Adrenal gland (tissue), 12 donors: ENCODE measurements around the gene VSIG1. TPM values are rescaled to one million over a fixed set of nuclear protein-coding genes. Genes with fewer than 3 reads are reported as not detected.

ENCODE experiments used
- DNase-seq, 7 donors: peaks; one replicate each; pipeline ENCODE4 v3.0.0-alpha.2; 2019 to 2020
- H3K27ac ChIP-seq, 5 donors: fragments of 200-600 bp; sonication (generic) in 4 of 5; 1 replicate in 3 of 5; 2 replicates in 2 of 5; pipeline versions ENCODE4 v1.5.1 to v1.8.0; 2016 to 2020; ENCODE audit warnings: mild to moderate bottlenecking in 1 of 5
- H3K27me3 ChIP-seq: fragments of 200-600 bp; 2 replicates; pipeline ENCODE4 v1.8.0; 2021
- H3K36me3 ChIP-seq, 2 donors: fragments of 200-600 bp; replicated peaks in 1 of 2; 1 replicate in 1 of 2; 2 replicates in 1 of 2; pipeline versions ENCODE4 v1.5.1 to v1.8.0; 2018 to 2022
- H3K4me1 ChIP-seq, 2 donors: fragments of 200-600 bp; replicated peaks in 1 of 2; 1 replicate in 1 of 2; 2 replicates in 1 of 2; pipeline versions ENCODE4 v1.5.1 to v1.8.0; 2018 to 2021
- H3K4me3 ChIP-seq, 4 donors: fragments of 200-600 bp; sonication (generic) in 3 of 4; one replicate each; pipeline ENCODE4 v1.5.1; 2016 to 2018
- H3K9me3 ChIP-seq, 3 donors: fragments of 200-600 bp; sonication (generic) in 1 of 3; replicated peaks in 1 of 3; 1 replicate in 2 of 3; 2 replicates in 1 of 3; pipeline versions ENCODE4 v1.5.1 to v1.8.0; 2016 to 2021
- POLR2A ChIP-seq, 2 donors: fragments of 450-650 bp; IDR thresholded peaks; one replicate each; pipeline ENCODE4 v1.6.1; 2017; ENCODE audit warnings: antibody characterized with exemption in 2 of 2, mild to moderate bottlenecking in 2 of 2, moderate library complexity in 1 of 2
- WGBS, 4 donors: extraction: QIAGEN DNeasy Blood & Tissue Kit in 2 of 4; methylation state at CpG; one replicate each; pipeline versions ENCODE4 v1.1.5 to v1.1.7; 2013 to 2017; 5-methylcytosine and 5-hydroxymethylcytosine counted together
- intact Hi-C, 2 donors: fragments of 100-400 bp; cut with DNase I; formaldehyde crosslinking; loops; one replicate each; pipeline versions ENCODE4 v1.14.1 to v1.15.0; 2022 to 2023
- polyA plus RNA-seq, 3 donors: library from polyadenylated mRNA; stranded (reverse); fragments of 200-250 nt in 2 of 3; fragments of 350-450 nt in 1 of 3; fragmentation: Illumina TruSeq in 1 of 3; extraction: RNeasy Lipid Tissue Mini Kit (QIAGEN cat#74804) in 1 of 3; gene quantifications; one replicate each; pipeline ENCODE4 v1.2.3, GENCODE V29; 2013 to 2014
- total RNA-seq, 9 donors: library from RNA; depleted of rRNA in 4 of 9; stranded (reverse); fragments of >200 nt in 4 of 9; fragments of 120-200 nt in 1 of 9; fragmentation: NEBNext Ultra II Directional in 1 of 9; extraction: Animal tissue kit (Norgen Biotek cat#: 25700) in 1 of 9; gene quantifications; one replicate each; pipeline versions ENCODE4 v1.1.0 to v1.2.4, GENCODE V29; 2013 to 2023
- TF ChIP-seq, protein P1 (sequence below), 6 experiments: fragments of 450-650 bp in 4 of 6; fragments of 200-600 bp in 2 of 6; sonication (generic) in 1 of 6; IDR thresholded peaks; 1 replicate in 5 of 6; 2 replicates in 1 of 6; pipeline versions ENCODE4 v1.5.1 to v1.8.0; 2016 to 2021; ENCODE audit warnings: antibody characterized with exemption in 6 of 6, mild to moderate bottlenecking in 2 of 6, moderate library complexity in 1 of 6
- donor health status: healthy with polysubstance abuse.
- donor health status: Bipolar disorder and iron deficiency.
- donor health status: DM: yes; HTN: yes; CAD: no.
- donor health status: DM: no; HTN: no; CAD: no.
- donor health status: DM: no; HTN: no; CAD: no.
- donor health status: DM: yes; HTN: yes; CAD: no.

The VSIG1 gene
- total and polyA plus RNA-seq, 12 donors, result 0.08 to 0.30 (median 0.18) TPM; not detected in 4

DNA sequence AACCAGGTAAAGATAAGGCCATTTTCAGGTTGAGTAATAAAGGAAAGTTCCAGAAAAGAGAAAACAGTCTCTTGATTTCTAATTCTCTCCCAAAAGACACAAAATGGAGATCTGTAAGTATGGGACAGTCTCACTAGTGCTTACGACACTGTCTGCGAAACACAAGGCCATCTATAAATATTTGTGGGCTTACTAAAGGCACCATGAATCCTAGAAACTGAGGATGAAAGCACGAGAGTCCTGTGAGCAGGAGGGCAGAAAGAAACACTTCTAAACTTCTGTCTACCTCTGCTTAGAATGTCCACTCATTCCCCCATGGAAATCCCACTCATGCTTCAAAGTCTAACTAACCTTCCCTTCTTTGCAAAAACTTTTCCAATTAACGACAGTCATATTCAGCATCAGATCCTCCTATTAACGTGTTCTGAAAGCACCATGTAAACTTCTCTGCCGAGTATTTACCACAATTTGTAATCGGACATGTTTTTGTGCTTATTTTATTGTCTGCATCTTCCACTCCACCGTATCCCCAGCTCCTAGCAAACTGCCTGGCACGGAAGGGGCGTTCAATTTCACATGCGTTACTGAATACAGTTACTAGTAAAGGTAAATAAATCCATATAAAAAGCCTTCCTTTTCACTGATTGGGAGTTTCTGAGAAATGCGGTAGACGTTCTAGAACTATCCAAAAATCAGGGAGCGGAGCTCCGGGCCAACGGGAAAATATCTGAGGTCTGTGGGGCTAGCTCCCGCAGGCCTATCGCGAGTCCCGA, 45.8 kb downstream of the VSIG1 start:
- peak overlapping the region; percentile 24 to 92 (median 73) for H3K27ac ChIP-seq
- no peak for TF ChIP-seq POLR2A (IDR thresholded peaks at IDR 0.05)
- TF ChIP-seq, protein P1, sequence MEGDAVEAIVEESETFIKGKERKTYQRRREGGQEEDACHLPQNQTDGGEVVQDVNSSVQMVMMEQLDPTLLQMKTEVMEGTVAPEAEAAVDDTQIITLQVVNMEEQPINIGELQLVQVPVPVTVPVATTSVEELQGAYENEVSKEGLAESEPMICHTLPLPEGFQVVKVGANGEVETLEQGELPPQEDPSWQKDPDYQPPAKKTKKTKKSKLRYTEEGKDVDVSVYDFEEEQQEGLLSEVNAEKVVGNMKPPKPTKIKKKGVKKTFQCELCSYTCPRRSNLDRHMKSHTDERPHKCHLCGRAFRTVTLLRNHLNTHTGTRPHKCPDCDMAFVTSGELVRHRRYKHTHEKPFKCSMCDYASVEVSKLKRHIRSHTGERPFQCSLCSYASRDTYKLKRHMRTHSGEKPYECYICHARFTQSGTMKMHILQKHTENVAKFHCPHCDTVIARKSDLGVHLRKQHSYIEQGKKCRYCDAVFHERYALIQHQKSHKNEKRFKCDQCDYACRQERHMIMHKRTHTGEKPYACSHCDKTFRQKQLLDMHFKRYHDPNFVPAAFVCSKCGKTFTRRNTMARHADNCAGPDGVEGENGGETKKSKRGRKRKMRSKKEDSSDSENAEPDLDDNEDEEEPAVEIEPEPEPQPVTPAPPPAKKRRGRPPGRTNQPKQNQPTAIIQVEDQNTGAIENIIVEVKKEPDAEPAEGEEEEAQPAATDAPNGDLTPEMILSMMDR (IDR thresholded peaks at IDR 0.05), result no peak
- DNase-seq, result peak in 1 of 7 donors; percentile 1
- intact Hi-C loops, result no loop called here
- H3K36me3 ChIP-seq, result no peaks in the 10 kb centered on the region
- 1 to 37% (median 17%) methylated on average over 13 to 20 of the region's 20 CpGs for WGBS, 4 donors
- no peaks in the 10 kb centered on the region for H3K9me3 ChIP-seq
- no peaks in the 10 kb centered on the region for H3K27me3 ChIP-seq
- H3K4me3 ChIP-seq, result peak overlapping the region in 3 of 4 donors; percentile 40 to 49 (median 43)
- peaks cover 3 to 4% of the 10 kb centered on the region in 2 donors for H3K4me1 ChIP-seq

DNA sequence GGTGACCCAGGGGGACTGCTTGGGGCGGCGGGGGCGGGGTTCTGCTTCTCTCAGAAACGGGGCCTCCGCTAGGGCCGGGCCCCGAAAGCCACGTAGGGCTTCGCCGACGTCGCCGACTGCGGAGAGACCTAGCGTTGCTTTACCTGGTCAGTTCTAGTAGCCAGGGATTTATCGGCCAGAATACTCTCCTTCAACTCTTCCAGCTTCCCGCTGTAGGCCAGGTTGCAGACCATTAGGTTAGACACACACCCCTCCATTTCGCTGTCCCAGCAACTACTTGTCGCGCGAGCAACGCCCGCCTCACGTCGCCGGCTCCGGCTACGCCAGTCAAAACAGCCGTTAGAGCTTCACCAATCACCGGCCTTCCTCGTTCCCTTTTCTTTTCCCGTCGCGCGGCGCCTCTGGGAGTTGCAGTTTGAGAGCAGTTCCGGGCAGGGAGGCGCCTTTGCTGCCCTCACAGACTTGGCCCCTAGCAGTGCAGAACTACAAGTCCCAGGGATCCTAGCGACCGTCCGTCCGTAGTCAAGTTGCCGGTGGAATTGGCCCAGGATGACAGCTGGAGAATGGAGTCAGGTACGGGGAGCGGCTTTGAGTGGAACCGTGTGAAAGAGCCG, 46.5 kb downstream of the VSIG1 start, which contains the start of the genes ATG4A and PSMD10:
Gene ATG4A, plus strand, starts transcription at position 515 of the 614 bp plus-strand sequence. Its CDS starts 49 bp downstream, at position 564.
Gene PSMD10, minus strand, starts transcription at position 279 of the 614 bp plus-strand sequence. Its CDS starts 22 bp downstream, at position 257.
- peak; percentile 91 to 97 (median 95) for DNase-seq
- 0 to 32% (median 13%) methylated on average over 9 to 47 of the region's 47 CpGs for WGBS, 4 donors
- H3K9me3 ChIP-seq, result no peaks in the 10 kb centered on the region
- H3K27ac ChIP-seq, result peak within 1 kb of the TSS; percentile 24 to 92 (median 73)
- no peaks in the 10 kb centered on the region for H3K36me3 ChIP-seq
- peak within 1 kb of the TSS in 3 of 4 donors; percentile 40 to 49 (median 43) for H3K4me3 ChIP-seq
- no peaks in the 10 kb centered on the region for H3K27me3 ChIP-seq
- peak; percentile 31 to 77 for TF ChIP-seq POLR2A (IDR thresholded peaks at IDR 0.05)
- TF ChIP-seq, protein P1 (IDR thresholded peaks at IDR 0.05), result peak in 1 of 6 experiments; percentile 9
- intact Hi-C loops, result no loop called here
- H3K4me1 ChIP-seq, result peaks cover 3 to 4% of the 10 kb centered on the region in 2 donors

DNA sequence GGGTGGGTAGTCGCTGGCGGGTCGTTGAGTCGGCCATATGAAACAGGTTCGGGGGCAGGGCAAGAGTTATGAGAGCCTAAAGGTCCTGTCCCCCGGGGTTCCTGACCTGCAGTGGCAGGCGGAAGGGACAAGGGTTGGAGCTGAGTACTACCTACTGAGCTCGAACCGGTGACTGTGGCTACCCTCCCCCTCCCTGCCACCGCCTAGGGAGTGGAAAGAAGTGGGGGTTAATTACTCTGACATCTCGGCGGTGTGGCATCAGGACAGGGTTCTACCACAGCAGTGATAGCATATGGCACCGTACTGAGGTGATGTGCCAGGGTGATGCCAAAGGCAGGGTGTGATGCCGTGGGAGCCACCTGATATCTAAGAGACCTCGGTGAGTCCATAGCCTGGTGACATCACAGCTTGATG, 47.0 kb downstream of the VSIG1 start:
- TF ChIP-seq, protein P1 (IDR thresholded peaks at IDR 0.05), result no peak
- no peak for TF ChIP-seq POLR2A (IDR thresholded peaks at IDR 0.05)
- Histone ChIP-seq H3K27me3 (no peaks in the 10 kb centered on the region), H3K9me3 (no peaks in the 10 kb centered on the region), H3K36me3 (no peaks in the 10 kb centered on the region), H3K4me1 (peaks cover 3 to 4% of the 10 kb centered on the region in 2 donors), H3K4me3 (peak overlapping the region in 3 of 4 donors; percentile 19 to 49 (median 33)), H3K27ac (peak overlapping the region in 4 of 5 donors; percentile 10 to 54 (median 36))
- intact Hi-C loops, result no loop called here
- DNase-seq, result peak in 3 of 7 donors; percentile 24 to 68 (median 26)
- 0 to 36% (median 18%) methylated on average over 9 to 15 of the region's 15 CpGs for WGBS, 4 donors

DNA sequence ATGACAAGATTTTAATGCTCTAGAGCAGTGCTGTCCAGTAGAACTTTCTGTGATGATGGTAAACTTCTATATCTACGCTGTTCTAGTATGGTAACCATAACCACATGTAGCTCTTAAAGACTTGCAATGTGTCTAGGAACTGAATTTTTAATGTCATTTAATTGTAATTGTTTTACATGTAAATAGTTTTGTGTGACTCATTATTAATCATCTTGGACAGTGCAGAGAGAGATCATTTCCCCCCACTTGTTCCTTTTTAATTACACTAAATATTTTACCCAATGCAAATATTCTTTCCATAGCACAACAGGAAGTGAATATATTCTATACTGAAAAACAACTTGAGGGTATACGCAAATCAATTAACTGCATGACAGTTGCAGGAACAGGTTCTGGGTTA, 52.5 kb downstream of the VSIG1 start:
- 85 to 100% (median 90%) methylated on average over 2 of the region's 2 CpGs for WGBS, 4 donors
- H3K9me3 ChIP-seq, result no peaks in the 10 kb centered on the region
- H3K4me3 ChIP-seq, result no peak overlapping the region
- no peaks in the 10 kb centered on the region for H3K27me3 ChIP-seq
- H3K36me3 ChIP-seq, result no peaks in the 10 kb centered on the region
- intact Hi-C loops, result no loop called here
- no peaks in the 10 kb centered on the region for H3K4me1 ChIP-seq
- no peak for DNase-seq
- TF ChIP-seq POLR2A (IDR thresholded peaks at IDR 0.05), result no peak
- TF ChIP-seq, protein P1 (IDR thresholded peaks at IDR 0.05), result no peak
- H3K27ac ChIP-seq, result no peak overlapping the region
